ENCODE results near the gene OGDH.

The OGDH gene

DNA sequence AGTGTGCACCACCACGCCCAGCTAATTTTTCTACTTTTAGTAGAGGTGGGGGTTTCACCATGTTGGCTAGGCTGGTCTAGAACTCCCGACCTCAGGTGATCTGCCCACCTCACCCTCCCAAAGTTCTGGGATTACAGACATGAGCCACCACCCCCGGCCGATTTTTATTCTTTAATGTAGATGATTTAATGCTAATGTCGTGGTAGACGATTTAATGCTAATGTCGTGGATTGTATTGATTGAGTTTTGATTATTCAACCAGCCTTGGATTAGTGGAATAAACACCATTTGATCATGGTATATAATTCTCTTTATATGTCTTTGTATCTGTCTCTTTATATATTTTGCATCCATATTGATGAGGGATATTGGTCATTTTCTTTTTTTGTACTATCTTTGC lies 52.6 kb downstream of the OGDH start:
- no peaks in the 10 kb centered on the region; the same call in 1 of the 2 replicates for H3K36me3 ChIP-seq (replicated peaks; ENCODE audit: insufficient read depth, low read length)
- no peak overlapping the region for H3K9ac ChIP-seq (ENCODE audit: low read length)
- H3K4me1 ChIP-seq (ENCODE audit: low read length): no peaks in the 10 kb centered on the region
- H2AFZ ChIP-seq (ENCODE audit: low read length): no peak overlapping the region
- no peak overlapping the region for H3K27ac ChIP-seq (ENCODE audit: low read length)
- no peak overlapping the region for H3K4me2 ChIP-seq (ENCODE audit: low read depth, low read length)
- TF ChIP-seq EZH2 (optimal IDR thresholded peaks at IDR 0.05; ENCODE audit: low read depth, low read length) (no peak), EZH2phosphoT487 (IDR thresholded peaks at IDR 0.05; ENCODE audit: low read length) (no peak)
- TF ChIP-seq, protein P1, sequence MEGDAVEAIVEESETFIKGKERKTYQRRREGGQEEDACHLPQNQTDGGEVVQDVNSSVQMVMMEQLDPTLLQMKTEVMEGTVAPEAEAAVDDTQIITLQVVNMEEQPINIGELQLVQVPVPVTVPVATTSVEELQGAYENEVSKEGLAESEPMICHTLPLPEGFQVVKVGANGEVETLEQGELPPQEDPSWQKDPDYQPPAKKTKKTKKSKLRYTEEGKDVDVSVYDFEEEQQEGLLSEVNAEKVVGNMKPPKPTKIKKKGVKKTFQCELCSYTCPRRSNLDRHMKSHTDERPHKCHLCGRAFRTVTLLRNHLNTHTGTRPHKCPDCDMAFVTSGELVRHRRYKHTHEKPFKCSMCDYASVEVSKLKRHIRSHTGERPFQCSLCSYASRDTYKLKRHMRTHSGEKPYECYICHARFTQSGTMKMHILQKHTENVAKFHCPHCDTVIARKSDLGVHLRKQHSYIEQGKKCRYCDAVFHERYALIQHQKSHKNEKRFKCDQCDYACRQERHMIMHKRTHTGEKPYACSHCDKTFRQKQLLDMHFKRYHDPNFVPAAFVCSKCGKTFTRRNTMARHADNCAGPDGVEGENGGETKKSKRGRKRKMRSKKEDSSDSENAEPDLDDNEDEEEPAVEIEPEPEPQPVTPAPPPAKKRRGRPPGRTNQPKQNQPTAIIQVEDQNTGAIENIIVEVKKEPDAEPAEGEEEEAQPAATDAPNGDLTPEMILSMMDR (IDR thresholded peaks at IDR 0.05; ENCODE audit: low read length): no peak
- DNase-seq: no peak
- H3K4me3 ChIP-seq (ENCODE audit: low read length): no peak overlapping the region
- no peaks in the 10 kb centered on the region for H3K9me2 ChIP-seq (replicated peaks; ENCODE audit: insufficient read depth, low read length)
- H3F3A ChIP-seq (ENCODE audit: insufficient read depth, low read length): no peaks in the 10 kb centered on the region; the same call in 1 of the 2 replicates
- no peaks in the 10 kb centered on the region for H3K27me3 ChIP-seq (replicated peaks; ENCODE audit: insufficient read depth, low read length)
- H4K20me1 ChIP-seq (ENCODE audit: insufficient read depth, low read length): no peaks in the 10 kb centered on the region
- H3K79me2 ChIP-seq (ENCODE audit: low read length): peaks cover 29% of the 10 kb centered on the region
- no peaks in the 10 kb centered on the region for H3K9me3 ChIP-seq (replicated peaks; ENCODE audit: insufficient read depth, low read length)

DNA sequence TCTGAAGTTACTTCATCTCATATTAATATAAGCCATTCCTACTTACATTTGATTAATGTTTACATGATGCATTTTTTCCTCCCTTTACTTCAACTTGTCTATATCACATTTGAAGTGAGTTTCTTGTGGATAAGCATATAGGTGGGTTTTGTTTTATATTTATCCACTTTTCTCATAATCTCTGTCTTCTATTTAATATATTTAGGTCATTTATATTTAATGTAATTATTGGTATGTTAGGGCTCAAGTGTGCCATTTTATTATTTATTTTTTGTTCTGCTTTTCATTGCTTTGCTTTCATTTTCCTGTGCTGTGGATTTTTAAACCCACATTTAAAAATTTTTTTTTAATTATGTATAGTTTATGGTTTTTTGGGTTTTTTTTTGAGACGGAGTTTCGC lies 54.8 kb downstream of the OGDH start:
- no peak for DNase-seq
- Histone ChIP-seq H3K4me2 (ENCODE audit: low read depth, low read length) (no peak overlapping the region), H3K27ac (ENCODE audit: low read length) (no peak overlapping the region), H3K79me2 (ENCODE audit: low read length) (peaks cover 47% of the 10 kb centered on the region), H3K4me1 (ENCODE audit: low read length) (no peaks in the 10 kb centered on the region), H3K9me2 (replicated peaks; ENCODE audit: insufficient read depth, low read length) (no peaks in the 10 kb centered on the region), H3F3A (ENCODE audit: insufficient read depth, low read length) (no peaks in the 10 kb centered on the region; the same call in 1 of the 2 replicates), H3K9ac (ENCODE audit: low read length) (no peak overlapping the region), H3K36me3 (replicated peaks; ENCODE audit: insufficient read depth, low read length) (no peaks in the 10 kb centered on the region; the same call in 1 of the 2 replicates), H3K4me3 (ENCODE audit: low read length) (no peak overlapping the region), H4K20me1 (ENCODE audit: insufficient read depth, low read length) (no peaks in the 10 kb centered on the region), H3K27me3 (replicated peaks; ENCODE audit: insufficient read depth, low read length) (no peaks in the 10 kb centered on the region), H2AFZ (ENCODE audit: low read length) (no peak overlapping the region), H3K9me3 (replicated peaks; ENCODE audit: insufficient read depth, low read length) (no peaks in the 10 kb centered on the region)
- TF ChIP-seq EZH2 (optimal IDR thresholded peaks at IDR 0.05; ENCODE audit: low read depth, low read length) (no peak), EZH2phosphoT487 (IDR thresholded peaks at IDR 0.05; ENCODE audit: low read length) (no peak)
- TF ChIP-seq, protein P1 (IDR thresholded peaks at IDR 0.05; ENCODE audit: low read length): no peak

GRCh38 chr7:44664780-44665461 lies 58.5 kb downstream of the OGDH start:
- TF ChIP-seq EZH2phosphoT487 (IDR thresholded peaks at IDR 0.05; ENCODE audit: low read length): no peak
- TF ChIP-seq, protein P1 (IDR thresholded peaks at IDR 0.05; ENCODE audit: low read length): no peak
- no peak overlapping the region for H3K9ac ChIP-seq (ENCODE audit: low read length)
- no peak for DNase-seq
- no peaks in the 10 kb centered on the region for H3K27me3 ChIP-seq (replicated peaks; ENCODE audit: insufficient read depth, low read length)
- H3F3A ChIP-seq (ENCODE audit: insufficient read depth, low read length): no peaks in the 10 kb centered on the region
- no peaks in the 10 kb centered on the region for H3K9me2 ChIP-seq (replicated peaks; ENCODE audit: insufficient read depth, low read length)
- peaks cover 4% of the 10 kb centered on the region; the same call in 1 of the 2 replicates for H3K4me1 ChIP-seq (ENCODE audit: low read length)
- H3K4me2 ChIP-seq (ENCODE audit: low read depth, low read length): no peak overlapping the region
- H3K9me3 ChIP-seq (replicated peaks; ENCODE audit: insufficient read depth, low read length): no peaks in the 10 kb centered on the region
- peaks cover 58% of the 10 kb centered on the region for H3K79me2 ChIP-seq (ENCODE audit: low read length)
- no peaks in the 10 kb centered on the region for H4K20me1 ChIP-seq (ENCODE audit: insufficient read depth, low read length)
- H3K36me3 ChIP-seq (replicated peaks; ENCODE audit: insufficient read depth, low read length): no peaks in the 10 kb centered on the region
- no peak overlapping the region for H3K27ac ChIP-seq (ENCODE audit: low read length)
- no peak overlapping the region for H2AFZ ChIP-seq (ENCODE audit: low read length)
- H3K4me3 ChIP-seq (ENCODE audit: low read length): no peak overlapping the region
